Retinal pigment epithelial cell (primary cell): ENCODE data around the gene OR7G3.

Experiments used
- DNase-seq: peaks from one replicate; pipeline ENCODE4 v3.0.0-alpha.2; 2010; ENCODE audit warnings: low read depth
- H3K4me3 ChIP-seq: 2 replicates; pipeline ENCODE4 v1.5.1; 2011; ENCODE audit warnings: mild to moderate bottlenecking, low read length, control low read depth, moderate library complexity
- TF ChIP-seq, protein P1 (sequence below): conservative IDR thresholded peaks from 2 replicates; pipeline ENCODE4 v1.5.1; 2011; ENCODE audit warnings: low read depth, low read length, control low read depth, inconsistent platforms

The OR7G3 gene

DNA sequence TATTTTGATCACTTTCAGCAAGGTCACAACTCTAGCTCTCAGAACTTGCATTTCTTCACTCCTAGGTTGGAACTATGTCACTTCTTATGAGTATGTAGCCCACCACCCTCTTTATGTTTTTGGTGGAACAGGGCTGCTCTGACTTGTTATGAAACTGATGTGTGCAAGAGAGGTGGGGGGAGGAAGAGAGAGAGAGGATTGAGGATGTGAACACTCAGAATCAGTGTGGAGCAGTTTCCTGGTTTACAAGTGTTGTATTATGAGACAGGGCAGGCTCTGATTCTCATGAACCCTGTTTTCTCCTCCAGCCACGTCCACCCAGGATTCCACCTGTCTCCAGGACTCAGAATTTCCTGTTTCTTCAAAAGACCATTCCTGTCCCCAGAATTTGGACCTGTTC, 29.6 kb upstream of the OR7G3 start:
- no peak for DNase-seq
- no peak overlapping the region for H3K4me3 ChIP-seq
- TF ChIP-seq, protein P1, sequence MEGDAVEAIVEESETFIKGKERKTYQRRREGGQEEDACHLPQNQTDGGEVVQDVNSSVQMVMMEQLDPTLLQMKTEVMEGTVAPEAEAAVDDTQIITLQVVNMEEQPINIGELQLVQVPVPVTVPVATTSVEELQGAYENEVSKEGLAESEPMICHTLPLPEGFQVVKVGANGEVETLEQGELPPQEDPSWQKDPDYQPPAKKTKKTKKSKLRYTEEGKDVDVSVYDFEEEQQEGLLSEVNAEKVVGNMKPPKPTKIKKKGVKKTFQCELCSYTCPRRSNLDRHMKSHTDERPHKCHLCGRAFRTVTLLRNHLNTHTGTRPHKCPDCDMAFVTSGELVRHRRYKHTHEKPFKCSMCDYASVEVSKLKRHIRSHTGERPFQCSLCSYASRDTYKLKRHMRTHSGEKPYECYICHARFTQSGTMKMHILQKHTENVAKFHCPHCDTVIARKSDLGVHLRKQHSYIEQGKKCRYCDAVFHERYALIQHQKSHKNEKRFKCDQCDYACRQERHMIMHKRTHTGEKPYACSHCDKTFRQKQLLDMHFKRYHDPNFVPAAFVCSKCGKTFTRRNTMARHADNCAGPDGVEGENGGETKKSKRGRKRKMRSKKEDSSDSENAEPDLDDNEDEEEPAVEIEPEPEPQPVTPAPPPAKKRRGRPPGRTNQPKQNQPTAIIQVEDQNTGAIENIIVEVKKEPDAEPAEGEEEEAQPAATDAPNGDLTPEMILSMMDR = no peak

DNA sequence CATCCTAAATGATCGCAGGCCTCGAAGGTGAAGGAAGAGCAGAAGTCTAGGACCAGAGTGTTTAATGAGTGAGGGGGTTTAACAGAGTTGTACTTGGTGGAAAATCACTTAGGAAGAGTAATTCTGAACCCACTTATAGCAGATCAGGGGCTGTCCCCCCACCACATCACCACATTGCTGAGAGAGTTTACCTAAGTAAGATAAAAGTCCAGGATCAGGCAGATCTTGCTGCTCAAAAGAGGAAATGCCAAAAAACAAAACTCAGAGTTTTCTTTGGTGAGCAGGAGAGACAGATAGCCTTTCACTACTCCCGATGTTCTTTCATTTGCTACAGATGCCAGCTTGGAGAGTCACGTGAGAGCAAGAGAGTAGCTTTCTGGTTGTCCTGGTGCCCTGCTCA, 28.8 kb upstream of the OR7G3 start:
- H3K4me3 ChIP-seq = no peak overlapping the region
- TF ChIP-seq, protein P1 = no peak
- DNase-seq = no peak

DNA sequence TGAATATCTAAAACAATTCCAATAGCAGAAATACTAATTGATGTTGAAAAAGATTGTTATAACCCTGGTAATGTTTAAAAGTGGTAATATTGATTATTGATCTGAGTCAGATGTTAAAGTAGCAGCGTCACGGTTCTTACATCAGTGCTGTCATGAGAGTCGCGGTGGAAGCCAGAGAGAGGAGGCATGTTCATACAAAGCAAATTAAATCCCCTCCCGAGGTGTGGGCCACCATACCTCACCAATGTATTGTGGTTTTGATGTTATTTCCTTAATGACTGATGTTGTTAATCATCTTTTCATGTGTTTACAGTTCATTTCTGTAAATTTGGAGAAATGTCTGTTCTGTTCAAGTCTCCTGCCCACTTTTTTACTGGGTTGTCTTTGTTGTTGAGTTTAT, 24.6 kb upstream of the OR7G3 start:
- TF ChIP-seq, protein P1 = no peak
- H3K4me3 ChIP-seq = no peak overlapping the region
- no peak for DNase-seq

DNA sequence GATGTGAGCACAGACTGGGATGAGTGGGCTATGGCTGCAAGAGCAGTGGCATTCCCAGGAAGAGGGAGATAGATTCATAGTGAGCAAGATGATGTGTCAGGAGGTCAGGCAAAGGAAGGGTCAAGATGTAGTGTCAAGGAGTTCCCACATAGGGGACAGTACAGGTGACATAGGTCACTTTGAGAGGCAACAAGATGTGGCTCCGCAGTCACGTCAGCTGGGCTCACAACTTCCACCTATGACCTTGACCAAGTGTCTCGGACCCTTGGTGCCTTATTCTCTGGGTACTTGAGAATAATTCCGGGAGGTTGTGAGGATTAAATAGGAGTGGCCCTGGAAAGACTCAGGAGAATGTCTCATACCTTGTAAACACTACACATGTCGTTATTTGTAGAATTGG, 23.9 kb upstream of the OR7G3 start:
- TF ChIP-seq, protein P1 = no peak
- DNase-seq = no peak
- no peak overlapping the region for H3K4me3 ChIP-seq

DNA sequence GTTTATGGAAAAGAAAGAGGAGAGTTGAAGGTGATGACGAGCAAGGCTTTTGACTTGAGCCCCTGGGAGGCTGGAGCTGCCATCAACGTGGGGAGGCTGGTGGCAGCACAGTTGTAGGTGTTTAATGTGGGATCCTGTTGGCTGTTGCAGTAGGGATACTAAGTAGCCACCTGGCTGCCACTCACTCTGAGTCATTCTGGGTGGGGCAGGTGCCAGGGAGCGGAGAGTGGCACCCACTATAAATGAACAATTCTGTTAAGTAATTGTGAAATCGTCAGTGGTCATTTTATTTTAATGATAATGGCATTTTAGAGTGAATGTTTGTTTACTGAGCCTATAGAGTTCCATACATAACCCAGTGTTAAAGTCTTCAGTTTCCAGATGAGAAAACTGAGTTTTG, 23.2 kb upstream of the OR7G3 start:
- DNase-seq = no peak
- TF ChIP-seq, protein P1 = no peak
- no peak overlapping the region for H3K4me3 ChIP-seq

DNA sequence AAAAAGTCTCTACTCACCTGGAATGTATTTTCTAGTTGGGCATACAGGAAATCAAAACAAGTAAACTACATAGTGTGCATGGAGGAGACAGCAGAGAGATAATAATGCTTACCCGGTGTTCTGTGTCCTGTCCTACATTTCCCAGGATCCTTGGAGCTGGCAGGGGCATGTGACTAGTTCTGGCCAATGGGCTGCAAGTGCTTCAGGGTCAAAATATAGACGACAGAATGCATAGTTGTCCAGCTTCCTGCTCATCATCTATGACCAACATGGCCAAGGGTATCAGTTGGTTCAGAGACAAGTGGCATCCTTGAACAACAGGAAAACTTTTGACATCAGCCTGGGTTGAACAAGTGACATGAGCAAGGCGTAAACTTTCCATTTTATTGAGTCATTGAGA, 21.9 kb upstream of the OR7G3 start:
- TF ChIP-seq, protein P1 = no peak
- H3K4me3 ChIP-seq = no peak overlapping the region
- no peak for DNase-seq

DNA sequence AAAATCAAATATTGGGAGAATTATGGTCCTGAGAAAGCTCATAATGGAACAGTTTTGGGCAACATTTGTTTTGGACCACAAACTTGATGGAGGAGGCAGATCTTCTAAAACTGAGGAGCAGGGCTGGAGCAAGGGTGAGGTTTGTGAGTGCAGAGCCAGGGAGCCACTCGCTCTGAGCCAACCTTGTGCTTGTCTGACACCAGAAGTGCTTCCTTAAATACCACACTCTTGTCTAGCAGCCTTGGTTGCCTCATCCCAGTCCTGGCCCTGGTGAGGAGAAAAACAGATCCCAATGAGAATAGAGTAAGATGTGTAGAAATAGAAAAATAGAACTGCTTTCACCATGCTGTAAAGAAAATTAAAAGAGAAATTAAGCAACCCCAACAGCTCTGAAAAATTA, 20.1 kb upstream of the OR7G3 start:
- DNase-seq = no peak
- TF ChIP-seq, protein P1 = no peak
- no peak overlapping the region for H3K4me3 ChIP-seq
